Testis (tissue), 3 donors: ENCODE data around the gene EPS8L3. TPM values are rescaled to one million over a fixed set of nuclear protein-coding genes. Genes with fewer than 3 reads are reported as not detected.

Experiments
- DNase-seq: peaks from one replicate; pipeline ENCODE4 v3.0.0-alpha.2; 2019
- H3K27ac ChIP-seq, 2 donors: fragments of 200-600 bp; sonication (generic); one replicate each; pipeline ENCODE4 v1.5.1; 2019
- H3K27me3 ChIP-seq: fragments of 200-600 bp; sonication (generic); one replicate; pipeline ENCODE4 v1.5.1; 2019
- H3K36me3 ChIP-seq: fragments of 200-600 bp; sonication (generic); one replicate; pipeline ENCODE4 v1.5.1; 2017; ENCODE audit warnings: low read depth; ENCODE audit errors: missing control alignments
- H3K4me1 ChIP-seq: fragments of 200-600 bp; sonication (generic); one replicate; pipeline ENCODE4 v1.5.1; 2019
- H3K4me3 ChIP-seq, 2 donors: fragments of 200-600 bp; sonication (generic); one replicate each; pipeline ENCODE4 v1.5.1; 2017 to 2019
- H3K9me3 ChIP-seq: fragments of 200-600 bp; sonication (generic); one replicate; pipeline ENCODE4 v1.5.1; 2017
- CTCF ChIP-seq, 3 experiments: fragments of 450-650 bp in 2 of 3; fragments of 200-600 bp in 1 of 3; sonication (generic) in 1 of 3; IDR thresholded peaks; one replicate each; pipeline ENCODE4 v1.5.1; 2016 to 2019; ENCODE audit warnings: antibody characterized with exemption in 3 of 3, mild to moderate bottlenecking in 2 of 3, moderate library complexity in 1 of 3
- POLR2A ChIP-seq: fragments of 450-650 bp; IDR thresholded peaks from one replicate; pipeline ENCODE4 v1.6.1; 2017; ENCODE audit warnings: antibody characterized with exemption, mild to moderate bottlenecking, moderate library complexity
- WGBS, 2 donors: methylation state at CpG; one replicate each; pipeline ENCODE4 v1.1.5; 2018; 5-methylcytosine and 5-hydroxymethylcytosine counted together
- intact Hi-C: fragments of 100-400 bp; cut with DNase I; formaldehyde crosslinking; loops from one replicate; pipeline ENCODE4 v1.15.1; 2023; ENCODE audit warnings: low total_unique reads
- polyA plus RNA-seq: library from polyadenylated mRNA; stranded (reverse); fragments of 350-450 nt; fragmentation: Illumina TruSeq; extraction: RNeasy Lipid Tissue Mini Kit (QIAGEN cat#74804); gene quantifications from one replicate; pipeline ENCODE4 v1.2.3, GENCODE V29; 2014; ENCODE audit warnings: low read depth, low replicate concordance; ENCODE audit not compliant: insufficient read depth
- total RNA-seq, 2 donors: library from RNA; depleted of rRNA; stranded (reverse); fragments of >200 nt; gene quantifications; one replicate each; pipeline ENCODE4 v1.2.3, GENCODE V29; 2016

EPS8L3 gene
- total and polyA plus RNA-seq, 3 donors from 2014 or later: 3.3 to 7.7 (median 7.2) TPM

DNA sequence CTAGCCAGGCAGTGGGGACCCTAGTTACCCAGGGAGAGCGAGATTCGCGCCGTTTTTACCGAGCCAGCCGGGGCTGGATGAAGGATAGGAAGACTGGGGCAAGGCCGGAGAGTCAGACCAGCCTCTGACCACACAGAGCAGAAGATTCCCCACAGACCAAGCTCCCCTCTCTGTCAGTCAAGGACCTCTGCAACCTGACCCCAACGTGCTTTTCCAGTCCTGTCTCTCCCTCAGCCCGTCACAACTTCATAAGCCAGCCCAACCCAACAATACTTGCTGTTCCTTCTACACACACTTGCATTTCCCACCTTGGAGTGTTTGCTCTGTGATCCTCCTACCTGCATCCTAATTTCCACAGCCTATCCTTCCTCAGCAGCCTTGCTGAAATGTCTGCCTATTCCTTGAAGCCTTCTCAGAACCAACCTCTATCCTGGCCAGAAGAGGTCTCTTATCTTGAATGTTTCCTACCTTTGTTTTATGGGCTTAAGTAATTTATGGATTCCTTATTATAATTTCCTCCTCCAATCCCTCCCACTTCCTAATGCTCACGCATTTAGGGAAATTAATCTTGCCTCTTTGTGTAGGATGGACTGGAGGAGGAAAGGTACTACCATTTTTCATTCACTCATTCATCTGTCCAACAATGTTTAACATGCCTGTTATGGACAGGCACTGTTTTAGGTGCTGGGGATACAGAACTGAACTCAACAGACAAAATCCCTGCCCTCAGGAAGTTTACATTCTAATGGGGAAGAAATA is 22.9 kb downstream of the EPS8L3 start, which contains the start of gene GSTM3:
TSS of gene GSTM3 (minus strand) at position 424 of the 759 bp plus-strand sequence. CDS start 751 bp downstream, outside the sequence.
- H3K9me3 ChIP-seq: no peaks in the 10 kb centered on the region
- H3K27me3 ChIP-seq: no peaks in the 10 kb centered on the region
- H3K36me3 ChIP-seq: no peaks in the 10 kb centered on the region
- peaks cover 18% of the 10 kb centered on the region for H3K4me1 ChIP-seq
- intact Hi-C loops: no loop called here
- 5 to 6% methylated on average over 4 to 10 of the region's 10 CpGs for WGBS, 2 donors
- TF ChIP-seq CTCF (IDR thresholded peaks at IDR 0.05) (no peak), POLR2A (no peak)
- H3K27ac ChIP-seq: peak within 1 kb of the TSS; percentile 92 to 95
- peak within 1 kb of the TSS; percentile 83 to 98 for H3K4me3 ChIP-seq
- no peak for DNase-seq

DNA sequence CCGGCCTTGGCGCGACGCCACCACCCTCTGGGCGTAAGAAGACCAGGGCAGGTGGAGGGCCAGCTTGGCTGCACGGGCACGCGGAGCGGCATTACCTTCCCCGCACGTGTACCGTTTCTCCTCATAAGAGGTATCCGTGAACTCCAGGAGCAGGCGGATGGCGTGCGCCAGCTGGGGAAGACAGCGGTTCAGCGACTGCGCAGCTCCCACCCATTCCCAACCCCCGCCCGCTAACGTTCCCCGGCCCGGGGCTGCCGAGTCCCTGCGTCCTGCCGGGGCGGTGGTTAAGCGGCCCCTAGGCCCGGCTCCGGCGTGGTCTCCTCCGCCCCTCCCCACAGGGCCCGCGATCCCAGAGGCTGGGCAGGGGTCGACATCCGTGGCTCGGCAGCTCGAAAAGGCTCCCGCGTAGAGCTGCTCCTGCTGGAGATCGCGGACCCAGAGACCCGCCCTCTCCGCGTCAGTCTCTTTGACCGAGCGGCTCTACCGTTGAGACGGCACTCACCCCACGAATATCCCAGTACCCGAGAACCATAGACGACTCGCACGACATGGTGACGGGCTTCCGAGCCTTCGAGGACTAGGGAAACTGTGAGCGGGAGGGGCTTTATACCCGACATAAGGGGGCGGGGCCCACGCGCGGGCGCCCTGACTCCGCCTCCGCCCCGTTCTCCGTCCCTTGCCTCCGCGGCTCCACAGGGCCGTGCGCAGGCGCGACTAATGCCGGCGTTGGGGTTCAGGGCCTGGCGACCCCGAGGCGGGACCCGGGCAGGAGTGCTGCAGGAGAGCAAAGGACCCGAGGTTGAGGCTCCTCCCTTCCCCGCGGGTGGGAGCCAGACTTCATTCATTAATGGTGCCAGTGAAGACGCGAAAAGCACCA is 23.7 kb downstream of the EPS8L3 start:
- Histone ChIP-seq H3K27me3 (no peaks in the 10 kb centered on the region), H3K4me3 (peak overlapping the region; percentile 83 to 98), H3K9me3 (no peaks in the 10 kb centered on the region), H3K4me1 (peaks cover 18% of the 10 kb centered on the region), H3K27ac (peak overlapping the region; percentile 92 to 95), H3K36me3 (no peaks in the 10 kb centered on the region)
- TF ChIP-seq POLR2A (peak; percentile 96), CTCF (IDR thresholded peaks at IDR 0.05) (no peak)
- WGBS, 2 donors: 0 to 1% methylated on average over 2 to 67 of the region's 86 CpGs
- intact Hi-C loops: no loop called here
- DNase-seq: peak; percentile 94

DNA sequence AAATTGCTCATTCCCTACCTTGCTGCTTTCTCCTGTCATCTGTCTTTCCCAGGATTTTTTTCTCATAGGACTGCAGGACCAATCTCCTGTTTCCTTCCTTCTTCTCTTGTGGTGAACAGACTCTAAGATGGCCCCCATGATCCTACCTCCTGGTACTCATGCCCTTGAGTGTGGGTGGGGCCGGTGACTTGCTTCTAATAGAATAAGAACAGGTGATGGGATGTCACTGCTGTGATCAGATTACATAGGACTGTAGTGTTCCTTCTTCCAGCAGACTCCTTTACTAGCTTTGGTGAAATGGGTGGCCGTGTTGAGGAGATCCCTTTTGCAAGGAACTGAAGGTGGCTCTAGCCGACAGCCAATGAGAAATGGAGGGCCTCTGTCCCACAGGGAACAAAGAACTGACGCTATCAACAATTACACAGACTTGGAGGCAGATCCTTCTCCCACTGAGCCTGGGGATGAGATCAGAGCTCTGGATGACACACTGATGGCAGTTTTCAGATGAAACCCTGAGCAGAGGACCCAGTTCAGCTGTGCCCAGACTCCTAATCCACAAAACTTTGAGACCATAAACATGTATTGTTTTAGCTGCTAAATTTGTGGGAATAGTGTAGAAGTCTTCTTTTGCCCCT is 30.4 kb downstream of the EPS8L3 start:
- no peak for DNase-seq
- no peaks in the 10 kb centered on the region for H3K36me3 ChIP-seq
- no peak overlapping the region for H3K4me3 ChIP-seq
- intact Hi-C loops: no loop called here
- 79 to 91% methylated on average over 4 of the region's 4 CpGs for WGBS, 2 donors
- no peaks in the 10 kb centered on the region for H3K9me3 ChIP-seq
- no peak overlapping the region for H3K27ac ChIP-seq
- peaks cover 4% of the 10 kb centered on the region for H3K4me1 ChIP-seq
- TF ChIP-seq CTCF (IDR thresholded peaks at IDR 0.05) (no peak), POLR2A (no peak)
- H3K27me3 ChIP-seq: no peaks in the 10 kb centered on the region

GRCh38 chr1:109732390-109732881 is 31.3 kb downstream of the EPS8L3 start:
- intact Hi-C loops: no loop called here
- DNase-seq: no peak
- H3K4me3 ChIP-seq: no peak overlapping the region
- H3K27me3 ChIP-seq: no peaks in the 10 kb centered on the region
- H3K27ac ChIP-seq: peak overlapping the region in 1 of 2 donors; percentile 19
- H3K9me3 ChIP-seq: no peaks in the 10 kb centered on the region
- no peaks in the 10 kb centered on the region for H3K36me3 ChIP-seq
- H3K4me1 ChIP-seq: no peaks in the 10 kb centered on the region
- TF ChIP-seq POLR2A (no peak), CTCF (IDR thresholded peaks at IDR 0.05) (no peak)
- WGBS, 2 donors: 53 to 58% methylated on average over 3 of the region's 3 CpGs
